H1 (cell line): ENCODE data around the gene CNIH4.

Experiments used
- CHD1 ChIP-seq: IDR thresholded peaks from 2 replicates; pipeline ENCODE4 v1.6.1; 2012; ENCODE audit warnings: low read depth, low read length, improper control_type of control experiment
- CREB1 ChIP-seq: IDR thresholded peaks from 2 replicates; pipeline ENCODE4 v1.6.1; 2012; ENCODE audit warnings: inconsistent platforms
- CTCF ChIP-seq, 3 experiments: IDR thresholded peaks; 1 replicate in 2 of 3; 2 replicates in 1 of 3; pipeline versions ENCODE4 v1.5.1 to v1.6.1; 2011; ENCODE audit warnings: low read length in 3 of 3, mild to moderate bottlenecking in 3 of 3, inconsistent platforms in 2 of 3, low read depth in 1 of 3, moderate library complexity in 1 of 3; ENCODE audit not compliant: insufficient read depth in 1 of 3; ENCODE audit errors: control extremely low read depth in 1 of 3
- FOSL1 ChIP-seq: IDR thresholded peaks from 2 replicates; pipeline ENCODE4 v1.6.1; 2011; ENCODE audit warnings: mild to moderate bottlenecking, low read depth, low read length, moderate library complexity; ENCODE audit not compliant: insufficient read depth
- POLR2A ChIP-seq, 2 experiments: IDR thresholded peaks; 1 replicate in 1 of 2; 2 replicates in 1 of 2; pipeline ENCODE4 v1.6.1; 2011; ENCODE audit warnings: low read depth in 2 of 2, low read length in 2 of 2, mild to moderate bottlenecking in 2 of 2; ENCODE audit errors: control extremely low read depth in 1 of 2
- POU5F1 ChIP-seq: IDR thresholded peaks from 2 replicates; pipeline ENCODE4 v1.6.1; 2011; ENCODE audit warnings: low read depth, mild to moderate bottlenecking, low read length, moderate library complexity
- RFX5 ChIP-seq: IDR thresholded peaks from 2 replicates; pipeline ENCODE4 v1.6.1; 2011; ENCODE audit warnings: low read depth, low read length, improper control_type of control experiment, borderline replicate concordance
- TAF1 ChIP-seq: IDR thresholded peaks from 2 replicates; pipeline ENCODE4 v1.6.1; 2011; ENCODE audit warnings: mild to moderate bottlenecking, low read depth, low read length
- YY1 ChIP-seq: IDR thresholded peaks from 2 replicates; pipeline ENCODE4 v1.6.1; 2011; ENCODE audit warnings: low read depth, mild to moderate bottlenecking, low read length
- ZNF274 ChIP-seq: IDR thresholded peaks from 2 replicates; pipeline ENCODE4 v1.7.0; 2012; ENCODE audit warnings: low read length, borderline replicate concordance; ENCODE audit errors: extremely low read depth

GRCh38 chr1:224425279-224425884 is 68.7 kb downstream of the CNIH4 start:
- TF ChIP-seq RFX5 (no peak), CREB1 (no peak), TAF1 (no peak), ZNF274 (no peak), CHD1 (no peak), CTCF (IDR thresholded peaks at IDR 0.05; ENCODE audit: control extremely low read depth in 1 of 3, insufficient read depth in 1 of 3, low read depth in 1 of 3, low read length in 3 of 3) (no peak), POLR2A (IDR thresholded peaks at IDR 0.05; ENCODE audit: control extremely low read depth in 1 of 2, low read depth in 2 of 2, low read length in 2 of 2) (no peak), POU5F1 (no peak), YY1 (no peak), FOSL1 (no peak)
